Activated CD4-positive, alpha-beta T cell treated with anti-CD3 and anti-CD28 coated beads for 48 hours (primary cell): ENCODE data around the gene GGT5.
A peak's percentile ranks its signal among the peaks of the same experiment; 100 is the strongest.

Experiments used
- DNase-seq: peaks from one replicate; pipeline ENCODE4 v3.0.0-alpha.2; 2020

The GGT5 gene

GRCh38 chr22:24181088-24181995, 63.5 kb downstream of the GGT5 start, which contains the start of gene SUSD2:
SUSD2 (plus strand) TSS chr22:24181487; CDS start chr22:24181520, 33 bp downstream.
- no peak for DNase-seq

- DNase-seq, result no peak
Measured at GRCh38 chr22:24180316-24181087, 64.4 kb downstream of the GGT5 start.

DNA sequence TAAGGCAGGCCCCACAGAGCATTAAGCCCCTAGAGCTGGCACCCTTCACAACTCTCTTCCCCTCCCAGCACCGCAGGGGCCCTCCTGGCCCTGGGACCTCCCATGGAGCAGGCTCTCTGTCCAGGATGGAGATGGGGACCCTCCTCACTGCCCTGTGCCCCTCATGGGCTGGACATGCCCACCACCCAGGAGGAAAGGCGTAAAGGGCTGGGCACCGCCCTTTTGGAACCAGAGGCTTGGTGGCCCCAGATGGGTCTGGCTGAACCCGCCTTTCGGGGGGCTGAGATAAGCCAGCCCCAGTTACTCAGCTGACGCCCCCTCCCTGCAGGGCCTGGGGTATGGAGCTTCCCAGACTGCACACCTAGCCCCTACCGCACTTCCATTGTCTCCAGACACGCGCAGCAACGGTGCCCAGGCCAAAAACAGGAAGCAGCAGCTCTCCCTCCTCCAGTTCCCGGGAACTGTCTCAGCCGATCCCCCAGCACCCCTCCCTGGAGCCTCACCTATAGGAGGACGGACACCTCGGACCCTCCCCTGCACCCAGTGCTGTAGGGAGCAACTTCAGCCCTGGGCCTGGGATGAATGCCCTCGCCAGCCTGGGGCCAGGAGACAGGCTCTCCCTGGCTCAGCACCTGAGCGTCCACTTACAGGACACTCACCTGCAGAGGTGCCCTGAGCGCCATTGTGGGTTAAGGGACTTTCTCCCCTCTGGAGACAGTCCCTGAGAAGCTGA, 65.2 kb downstream of the GGT5 start:
- no peak for DNase-seq

- DNase-seq, result no peak
Measured at GRCh38 chr22:24178502-24179440, 66.1 kb downstream of the GGT5 start.

GRCh38 chr22:24178021-24178431, 66.9 kb downstream of the GGT5 start:
- DNase-seq, result no peak

DNA sequence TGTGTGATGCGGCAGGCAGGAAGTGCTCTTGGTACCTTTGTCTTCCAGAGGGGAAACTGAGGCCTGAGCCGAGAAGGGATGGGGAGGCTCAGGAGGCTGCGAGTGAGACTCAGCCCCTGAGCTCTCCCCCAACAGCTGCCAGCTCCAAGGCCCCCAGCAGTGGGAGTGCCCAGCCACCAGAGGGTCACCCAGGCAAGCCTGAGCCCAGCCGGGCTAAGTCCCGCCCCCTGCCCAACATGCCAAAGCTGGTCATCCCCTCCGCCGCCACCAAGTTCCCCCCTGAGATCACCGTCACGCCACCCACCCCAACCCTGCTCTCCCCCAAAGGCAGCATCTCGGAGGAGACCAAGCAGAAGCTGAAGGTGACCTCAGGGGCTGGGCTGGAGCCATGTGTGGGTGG, 67.4 kb downstream of the GGT5 start:
- no peak for DNase-seq

DNA sequence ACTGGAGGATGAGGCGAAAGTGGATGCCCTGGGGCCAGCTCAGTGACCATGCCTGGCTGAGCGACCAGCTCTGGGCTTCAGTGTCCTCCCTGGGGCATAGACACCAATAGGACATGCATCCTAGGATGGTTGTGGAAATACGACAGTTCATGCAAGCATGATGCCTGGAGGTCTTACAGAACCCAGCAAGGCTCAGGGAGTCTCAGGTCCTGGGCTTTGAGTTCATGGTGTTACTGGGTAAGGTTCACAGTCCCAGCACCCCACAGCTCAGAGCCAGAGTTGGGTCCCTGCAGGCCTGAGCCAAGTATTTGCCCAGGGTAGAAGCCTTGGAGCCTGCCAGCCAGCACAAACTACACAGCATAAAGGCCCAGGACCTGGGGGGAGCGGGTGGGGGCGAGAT, 67.8 kb downstream of the GGT5 start:
- no peak for DNase-seq

DNA sequence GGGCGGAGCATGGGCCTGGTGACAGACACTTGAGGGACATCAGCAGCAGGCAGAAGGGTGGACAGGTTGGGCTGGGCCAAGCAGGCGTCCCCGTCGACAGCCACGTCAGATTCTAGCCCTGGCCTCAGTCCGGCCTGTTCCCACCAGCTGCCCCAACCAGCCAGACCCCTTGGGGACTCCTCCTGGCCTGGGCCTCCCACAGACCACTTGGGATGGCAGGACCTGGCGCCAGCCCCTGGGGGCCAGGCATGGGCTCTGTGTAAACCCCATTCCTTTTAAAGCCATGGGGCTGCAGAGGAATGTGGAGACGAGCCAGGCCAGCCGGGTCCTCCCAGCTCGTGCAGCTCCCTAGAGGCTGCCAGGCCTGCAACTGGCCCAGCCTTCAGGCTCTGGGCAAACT, 68.3 kb downstream of the GGT5 start:
- no peak for DNase-seq

DNA sequence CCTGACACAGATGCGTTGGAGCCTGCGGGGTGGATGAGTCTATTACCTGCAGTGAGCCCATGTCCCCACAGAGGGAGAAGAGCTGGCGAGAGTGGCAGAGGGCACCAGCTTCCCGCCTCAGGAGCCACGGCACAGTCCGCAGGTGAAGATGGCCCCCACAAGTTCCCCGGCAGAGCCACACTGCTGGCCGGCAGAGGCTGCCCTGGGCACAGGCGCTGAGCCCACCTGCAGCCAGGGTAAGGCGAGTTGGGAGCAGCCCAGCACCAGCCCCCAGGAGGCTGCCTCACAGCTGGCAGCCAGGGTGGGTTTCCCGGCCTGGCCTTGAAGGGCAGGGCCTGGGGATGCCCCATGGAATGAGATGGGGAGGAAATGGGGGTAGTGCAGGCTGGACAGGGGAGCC, 68.8 kb downstream of the GGT5 start:
- DNase-seq, result no peak

DNA sequence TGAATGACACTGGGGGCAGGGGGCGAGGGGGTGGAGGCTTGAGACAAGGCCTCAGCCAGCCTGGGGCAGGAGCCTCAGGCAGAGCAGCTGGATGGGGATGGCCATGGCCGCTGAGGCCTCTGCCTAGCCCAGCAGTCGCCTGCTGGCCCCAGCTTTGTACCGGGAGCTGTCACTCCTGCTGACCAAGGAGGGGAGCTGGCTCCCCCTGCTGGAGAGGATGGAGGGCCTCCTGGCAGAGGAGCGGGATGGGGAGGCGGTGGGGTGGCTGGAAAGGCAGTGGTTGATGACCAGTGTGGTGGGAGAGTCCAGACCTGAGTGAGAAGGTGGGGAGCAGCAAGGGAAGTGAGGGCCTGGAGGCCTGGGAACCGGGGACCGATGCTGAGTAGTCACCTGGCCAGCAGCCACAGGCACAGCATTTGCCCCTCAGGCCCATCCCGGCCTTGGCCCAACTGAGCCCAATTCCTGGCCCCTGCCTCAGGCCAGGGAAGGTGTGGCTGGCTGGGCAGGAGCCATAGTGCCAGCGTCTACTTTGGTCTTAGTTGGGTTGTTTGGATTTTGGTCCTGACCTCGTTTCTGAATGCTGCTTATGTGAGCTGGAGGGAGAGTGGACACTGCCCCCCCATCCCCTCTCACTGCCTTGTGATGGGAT, 69.6 kb downstream of the GGT5 start:
- peak; percentile 75 for DNase-seq

DNA sequence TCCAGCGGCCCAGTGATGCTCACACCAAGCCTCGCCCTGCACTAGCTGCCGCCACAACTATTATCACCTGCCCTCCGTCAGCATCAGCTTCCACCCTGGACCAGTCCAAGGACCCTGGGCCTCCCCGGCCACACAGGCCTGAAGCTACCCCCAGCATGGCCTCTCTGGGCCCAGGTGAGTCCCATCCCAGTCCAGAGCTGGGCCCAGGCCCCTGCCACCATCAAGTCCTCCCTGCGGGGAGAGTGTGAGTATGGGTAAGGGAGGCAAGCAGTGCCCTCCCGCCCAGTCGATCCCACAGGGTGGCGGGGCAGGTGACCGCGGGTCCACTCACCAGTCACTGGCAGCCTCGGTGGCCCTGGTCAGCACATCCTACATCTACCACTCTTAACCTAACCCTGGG, 73.1 kb downstream of the GGT5 start:
- DNase-seq, result no peak

- DNase-seq, result no peak
Measured at GRCh38 chr22:24170632-24171031, 74.2 kb downstream of the GGT5 start.

- DNase-seq, result no peak
Measured at GRCh38 chr22:24170188-24170587, 74.7 kb downstream of the GGT5 start.
